K562 (cell line): ENCODE measurements around the gene MECR. TPM values are rescaled to one million over a fixed set of nuclear protein-coding genes. Genes with fewer than 3 reads are reported as not detected.

ENCODE experiments used
- CC2D1A ChIP-seq: fragments of 450-650 bp; IDR thresholded peaks from 2 replicates; pipeline ENCODE4 v1.6.1; 2017; ENCODE audit warnings: mild to moderate bottlenecking
- HSF4 ChIP-seq: fragments of 250-450 bp; sonication (Bioruptor Pico); IDR thresholded peaks from 2 replicates; pipeline ENCODE4 v2.1.2; 2022; ENCODE audit warnings: mild to moderate bottlenecking, moderate library complexity, borderline replicate concordance
- LARP7 ChIP-seq: fragments of 450-650 bp; IDR thresholded peaks from 2 replicates; pipeline ENCODE4 v1.6.1; 2016
- NBN ChIP-seq: fragments of 450-650 bp; IDR thresholded peaks from 2 replicates; pipeline ENCODE4 v1.6.1; 2016; ENCODE audit warnings: low read depth, mild to moderate bottlenecking
- PHF8 ChIP-seq: fragments of 200-600 bp; sonication (generic); IDR thresholded peaks from 2 replicates; pipeline ENCODE4 v1.6.1; 2012; ENCODE audit warnings: mixed run types, mild to moderate bottlenecking, inconsistent platforms, low read length, moderate library complexity, borderline replicate concordance
- SMARCA4 ChIP-seq: fragments of 450-650 bp; IDR thresholded peaks from 2 replicates; pipeline ENCODE4 v1.6.1; 2016
- STAT5B ChIP-seq: fragments of 250-450 bp; sonication (Bioruptor Pico); IDR thresholded peaks from 2 replicates; pipeline ENCODE4 v1.8.0; 2021; ENCODE audit warnings: mild to moderate bottlenecking, inconsistent platforms
- TFAM ChIP-seq: fragments of 250-450 bp; sonication (Bioruptor Pico); conservative IDR thresholded peaks from 2 replicates; pipeline ENCODE4 v1.5.0; 2021; ENCODE audit warnings: mild to moderate bottlenecking, moderate library complexity
- ZNF766 ChIP-seq: fragments of 200-800 bp; sonication (Bioruptor generic); conservative IDR thresholded peaks from 2 replicates; pipeline ENCODE4 v1.6.1; 2016; ENCODE audit warnings: missing genetic modification characterization, missing compliant biosample characterization
- polyA plus RNA-seq, 8 experiments: library from polyadenylated mRNA; depleted of rRNA in 4 of 8; stranded (reverse) in 5 of 8; unstranded in 3 of 8; fragments of >200 nt; fragmentation: Nextera tagmentation in 2 of 8; fragmentation: Illumina TruSeq in 1 of 8; extraction: Ambion mirVana in 2 of 8; extraction: Trizol in 1 of 8; gene quantifications; 2 replicates each; pipeline versions ENCODE4 v1.2.1 to v1.2.3, GENCODE V29; 2011 to 2014; ENCODE audit warnings: inconsistent platforms in 1 of 8, missing spikeins in 1 of 8
- total RNA-seq, 7 experiments: library from RNA; depleted of rRNA in 6 of 7; stranded (reverse); fragments of >200 nt in 6 of 7; fragmentation: Illumina TruSeq in 2 of 7; extraction: Trizol in 2 of 7; gene quantifications; 2 replicates each; pipeline versions ENCODE4 v1.2.1 to v1.2.3, GENCODE V29; 2011 to 2021; ENCODE audit warnings: low replicate concordance in 1 of 7
- TF ChIP-seq, protein P1 (sequence below), 2 experiments: IDR thresholded peaks; 2 replicates each; pipeline ENCODE4 v1.6.1; 2012; ENCODE audit warnings: improper control_type of control experiment in 2 of 2, low read depth in 2 of 2, low read length in 2 of 2, borderline replicate concordance in 1 of 2
- TF ChIP-seq, protein P2 (sequence below), 2 experiments: fragments of 450-650 bp in 1 of 2; sonication (generic) in 1 of 2; formaldehyde crosslinking in 1 of 2; IDR thresholded peaks; 2 replicates each; pipeline versions ENCODE4 v1.7.1 to v1.9.0; 2016 to 2022; ENCODE audit warnings: inconsistent platforms in 1 of 2, mild to moderate bottlenecking in 1 of 2, missing genetic modification reagents in 1 of 2
- TF ChIP-seq, protein P3 (sequence below): fragments of 450-650 bp; IDR thresholded peaks from 2 replicates; pipeline ENCODE4 v1.6.1; 2017; ENCODE audit warnings: antibody characterized with exemption

The MECR gene
- total and polyA plus RNA-seq, 9 of the 15 experiments (the other 6 are each of a cell fraction or from before 2014, with no cell fraction given) = 10.4 to 58.6 (median 42.9) TPM

DNA sequence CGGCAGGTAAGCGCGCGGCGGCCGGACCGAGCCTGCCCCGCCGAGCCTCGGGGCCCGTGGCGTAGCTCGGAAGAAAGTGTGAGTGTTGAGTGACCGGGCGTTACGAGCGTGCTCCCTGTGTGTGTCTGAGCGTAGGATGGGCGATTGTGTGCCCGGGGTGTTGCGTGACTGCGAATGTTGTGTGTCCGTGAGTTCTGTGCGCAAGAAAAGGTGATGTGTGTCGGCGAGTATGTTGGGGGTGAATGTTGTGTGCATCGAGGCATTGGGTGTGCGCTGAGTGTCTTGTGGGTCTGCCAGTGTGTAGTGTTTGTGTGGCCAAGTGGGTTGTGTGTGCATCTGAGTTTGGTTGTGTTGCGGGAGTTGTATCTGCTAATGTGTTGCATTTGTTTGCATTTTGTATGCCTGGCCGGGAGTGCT, 6.0 kb upstream of the MECR start (continued):
- TF ChIP-seq, protein P1, sequence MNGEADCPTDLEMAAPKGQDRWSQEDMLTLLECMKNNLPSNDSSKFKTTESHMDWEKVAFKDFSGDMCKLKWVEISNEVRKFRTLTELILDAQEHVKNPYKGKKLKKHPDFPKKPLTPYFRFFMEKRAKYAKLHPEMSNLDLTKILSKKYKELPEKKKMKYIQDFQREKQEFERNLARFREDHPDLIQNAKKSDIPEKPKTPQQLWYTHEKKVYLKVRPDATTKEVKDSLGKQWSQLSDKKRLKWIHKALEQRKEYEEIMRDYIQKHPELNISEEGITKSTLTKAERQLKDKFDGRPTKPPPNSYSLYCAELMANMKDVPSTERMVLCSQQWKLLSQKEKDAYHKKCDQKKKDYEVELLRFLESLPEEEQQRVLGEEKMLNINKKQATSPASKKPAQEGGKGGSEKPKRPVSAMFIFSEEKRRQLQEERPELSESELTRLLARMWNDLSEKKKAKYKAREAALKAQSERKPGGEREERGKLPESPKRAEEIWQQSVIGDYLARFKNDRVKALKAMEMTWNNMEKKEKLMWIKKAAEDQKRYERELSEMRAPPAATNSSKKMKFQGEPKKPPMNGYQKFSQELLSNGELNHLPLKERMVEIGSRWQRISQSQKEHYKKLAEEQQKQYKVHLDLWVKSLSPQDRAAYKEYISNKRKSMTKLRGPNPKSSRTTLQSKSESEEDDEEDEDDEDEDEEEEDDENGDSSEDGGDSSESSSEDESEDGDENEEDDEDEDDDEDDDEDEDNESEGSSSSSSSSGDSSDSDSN (IDR thresholded peaks at IDR 0.05; ENCODE audit: borderline replicate concordance in 1 of 2, low read depth in 2 of 2, low read length in 2 of 2) = peak; percentile 18 to 69; a peak in 1 of 4 replicates
- TF ChIP-seq, protein P2, sequence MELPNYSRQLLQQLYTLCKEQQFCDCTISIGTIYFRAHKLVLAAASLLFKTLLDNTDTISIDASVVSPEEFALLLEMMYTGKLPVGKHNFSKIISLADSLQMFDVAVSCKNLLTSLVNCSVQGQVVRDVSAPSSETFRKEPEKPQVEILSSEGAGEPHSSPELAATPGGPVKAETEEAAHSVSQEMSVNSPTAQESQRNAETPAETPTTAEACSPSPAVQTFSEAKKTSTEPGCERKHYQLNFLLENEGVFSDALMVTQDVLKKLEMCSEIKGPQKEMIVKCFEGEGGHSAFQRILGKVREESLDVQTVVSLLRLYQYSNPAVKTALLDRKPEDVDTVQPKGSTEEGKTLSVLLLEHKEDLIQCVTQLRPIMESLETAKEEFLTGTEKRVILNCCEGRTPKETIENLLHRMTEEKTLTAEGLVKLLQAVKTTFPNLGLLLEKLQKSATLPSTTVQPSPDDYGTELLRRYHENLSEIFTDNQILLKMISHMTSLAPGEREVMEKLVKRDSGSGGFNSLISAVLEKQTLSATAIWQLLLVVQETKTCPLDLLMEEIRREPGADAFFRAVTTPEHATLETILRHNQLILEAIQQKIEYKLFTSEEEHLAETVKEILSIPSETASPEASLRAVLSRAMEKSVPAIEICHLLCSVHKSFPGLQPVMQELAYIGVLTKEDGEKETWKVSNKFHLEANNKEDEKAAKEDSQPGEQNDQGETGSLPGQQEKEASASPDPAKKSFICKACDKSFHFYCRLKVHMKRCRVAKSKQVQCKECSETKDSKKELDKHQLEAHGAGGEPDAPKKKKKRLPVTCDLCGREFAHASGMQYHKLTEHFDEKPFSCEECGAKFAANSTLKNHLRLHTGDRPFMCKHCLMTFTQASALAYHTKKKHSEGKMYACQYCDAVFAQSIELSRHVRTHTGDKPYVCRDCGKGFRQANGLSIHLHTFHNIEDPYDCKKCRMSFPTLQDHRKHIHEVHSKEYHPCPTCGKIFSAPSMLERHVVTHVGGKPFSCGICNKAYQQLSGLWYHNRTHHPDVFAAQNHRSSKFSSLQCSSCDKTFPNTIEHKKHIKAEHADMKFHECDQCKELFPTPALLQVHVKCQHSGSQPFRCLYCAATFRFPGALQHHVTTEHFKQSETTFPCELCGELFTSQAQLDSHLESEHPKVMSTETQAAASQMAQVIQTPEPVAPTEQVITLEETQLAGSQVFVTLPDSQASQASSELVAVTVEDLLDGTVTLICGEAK (IDR thresholded peaks at IDR 0.05) = peak; percentile 70
- TF ChIP-seq, protein P2 (CRISPR knock-in tag; IDR thresholded peaks at IDR 0.05) = no peak; the same call in 1 of the 2 replicates
- no peak for TF ChIP-seq ZNF766
- 0 out of 2 replicates have a peak, but pooled peaks have one; percentile 4 for TF ChIP-seq PHF8
- TF ChIP-seq, protein P3, sequence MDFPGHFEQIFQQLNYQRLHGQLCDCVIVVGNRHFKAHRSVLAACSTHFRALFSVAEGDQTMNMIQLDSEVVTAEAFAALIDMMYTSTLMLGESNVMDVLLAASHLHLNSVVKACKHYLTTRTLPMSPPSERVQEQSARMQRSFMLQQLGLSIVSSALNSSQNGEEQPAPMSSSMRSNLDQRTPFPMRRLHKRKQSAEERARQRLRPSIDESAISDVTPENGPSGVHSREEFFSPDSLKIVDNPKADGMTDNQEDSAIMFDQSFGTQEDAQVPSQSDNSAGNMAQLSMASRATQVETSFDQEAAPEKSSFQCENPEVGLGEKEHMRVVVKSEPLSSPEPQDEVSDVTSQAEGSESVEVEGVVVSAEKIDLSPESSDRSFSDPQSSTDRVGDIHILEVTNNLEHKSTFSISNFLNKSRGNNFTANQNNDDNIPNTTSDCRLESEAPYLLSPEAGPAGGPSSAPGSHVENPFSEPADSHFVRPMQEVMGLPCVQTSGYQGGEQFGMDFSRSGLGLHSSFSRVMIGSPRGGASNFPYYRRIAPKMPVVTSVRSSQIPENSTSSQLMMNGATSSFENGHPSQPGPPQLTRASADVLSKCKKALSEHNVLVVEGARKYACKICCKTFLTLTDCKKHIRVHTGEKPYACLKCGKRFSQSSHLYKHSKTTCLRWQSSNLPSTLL = peak; percentile 68; the same call in 1 of the 2 replicates
- TF ChIP-seq HSF4 (CRISPR knock-in tag) = no peak; the same call in 1 of the 2 replicates
- peak; percentile 36; the same call in 1 of the 2 replicates for TF ChIP-seq NBN
- no peak for TF ChIP-seq TFAM (CRISPR knock-in tag)
- peak; percentile 55; the same call in 1 of the 2 replicates for TF ChIP-seq SMARCA4
- no peak for TF ChIP-seq STAT5B
- TF ChIP-seq LARP7 = peak; percentile 91; the same call in 1 of the 2 replicates
- peak; percentile 37; the same call in 1 of the 2 replicates for TF ChIP-seq CC2D1A
